NCI-H1092 (cell line): ENCODE data around the gene DTNB.

Experiments used
- DNase-seq: peaks from one replicate; lab custom pipeline; 2025; lab: John Stamatoyannopoulos, UW

DTNB gene

DNA sequence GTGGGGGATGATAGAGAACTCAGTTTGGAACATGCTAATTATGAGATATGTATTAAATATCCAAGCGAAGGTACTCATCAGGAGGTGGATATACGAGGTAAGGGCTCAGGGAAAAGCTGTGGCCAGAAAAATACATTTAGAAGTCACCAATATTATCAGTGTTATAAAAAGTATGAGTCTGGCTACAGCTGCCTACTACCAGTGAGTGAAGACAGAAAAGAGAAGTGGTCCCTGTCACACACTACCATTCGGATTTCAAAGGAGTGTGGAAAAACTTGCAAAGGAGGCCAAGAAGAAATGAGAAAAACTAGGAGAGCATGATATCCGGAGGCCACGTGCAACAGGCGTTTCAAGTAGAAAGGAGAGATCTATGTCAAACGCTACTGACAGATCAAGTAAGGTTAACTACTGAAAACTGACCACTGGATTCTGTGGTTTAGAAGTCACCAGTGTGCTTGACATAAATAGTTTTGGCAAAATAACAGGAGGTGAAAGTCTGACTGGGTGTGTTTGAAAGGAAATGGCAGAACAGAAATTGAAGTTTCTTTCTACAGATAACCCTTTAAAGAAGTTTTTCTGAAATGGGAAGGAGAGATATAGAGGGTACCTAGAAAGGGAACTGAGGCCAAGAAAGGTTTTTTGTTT, 213.0 kb downstream of the DTNB start:
- DNase-seq = no peak

DNA sequence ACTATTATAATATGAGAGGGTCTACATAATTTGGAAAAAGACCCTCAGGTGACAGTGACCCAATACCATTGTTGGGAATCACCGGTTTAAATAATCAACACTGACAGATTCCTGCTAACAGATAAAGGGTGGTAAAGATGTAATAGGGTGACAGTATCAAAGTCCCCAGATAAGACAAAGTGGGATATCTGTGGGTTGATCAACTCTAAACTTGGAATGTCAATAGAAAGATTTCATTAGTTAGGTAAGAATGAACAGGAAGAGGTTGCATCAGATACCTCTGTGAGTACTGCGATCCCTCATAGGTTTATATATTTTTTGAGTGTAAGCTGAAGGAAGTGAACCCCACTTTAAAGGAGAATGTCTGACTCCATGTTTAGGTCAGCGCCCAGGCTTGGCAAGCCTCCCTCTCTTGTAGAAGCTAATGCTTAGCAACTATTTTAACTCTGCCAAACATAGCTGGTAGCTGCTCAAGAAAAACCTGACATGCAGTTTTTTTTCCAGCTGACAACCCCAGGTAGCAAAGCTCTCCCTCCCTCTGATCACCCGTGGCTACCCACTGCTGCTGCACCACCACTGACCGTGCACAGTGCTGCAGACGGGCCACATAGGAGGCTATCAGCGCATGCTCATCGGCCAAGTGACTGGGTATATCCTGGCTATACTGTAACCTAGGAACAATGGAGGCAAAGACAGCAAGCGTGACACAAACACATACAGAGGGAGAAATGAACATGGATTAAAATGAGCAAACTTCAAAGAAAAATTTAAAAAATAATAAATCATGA, 218.4 kb downstream of the DTNB start:
- no peak for DNase-seq

DNA sequence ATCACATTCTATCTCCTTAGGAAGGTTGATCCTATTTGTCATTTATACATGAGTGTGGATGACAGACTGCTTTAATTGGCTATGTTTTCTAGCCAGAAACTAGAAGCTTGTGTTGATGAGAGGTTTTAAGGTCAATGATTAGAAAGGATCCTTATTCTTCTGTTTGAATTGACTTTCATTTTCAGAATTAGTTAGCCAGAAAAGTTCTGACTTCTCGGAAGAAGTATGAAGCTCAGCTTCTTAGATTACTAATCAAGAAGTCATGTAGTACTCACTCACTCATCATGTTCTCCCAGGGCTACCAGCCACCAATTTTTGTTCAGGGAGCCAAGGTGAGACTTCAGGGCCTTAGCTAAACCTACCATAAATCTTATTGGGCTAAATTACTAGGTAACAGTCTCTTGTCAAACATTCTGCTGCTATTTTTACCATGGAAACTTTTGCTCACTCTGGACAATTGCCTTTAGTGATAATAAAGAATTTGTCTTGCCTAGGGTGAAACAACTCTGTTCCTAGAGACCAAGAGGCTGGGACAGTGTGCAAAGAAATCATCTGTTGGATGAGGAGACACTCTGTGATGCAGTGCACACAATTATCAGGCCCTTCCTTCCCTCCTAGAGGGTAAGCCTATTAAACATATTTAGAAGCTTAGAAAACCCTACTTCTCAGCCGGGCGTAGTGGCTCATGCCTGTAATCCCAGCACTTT, 220.0 kb downstream of the DTNB start:
- no peak for DNase-seq

DNA sequence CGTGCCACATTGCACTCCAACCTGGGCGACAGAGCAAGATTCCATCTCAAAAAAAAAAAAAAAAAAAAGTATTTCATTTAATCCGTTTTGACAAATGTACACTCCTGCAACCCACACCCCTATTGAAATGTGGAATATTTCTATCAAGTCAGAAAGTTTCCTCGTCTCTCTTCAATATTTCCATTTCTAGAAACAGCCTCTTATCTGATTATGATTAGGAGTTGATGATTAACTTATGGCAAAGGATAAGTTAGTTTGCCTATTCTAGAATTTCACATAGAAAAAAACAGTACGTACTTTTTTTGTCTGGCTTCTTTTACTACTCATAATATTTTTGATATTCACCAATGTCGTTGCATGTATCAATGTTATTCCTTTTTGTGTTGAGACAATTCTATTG, 224.6 kb downstream of the DTNB start:
- no peak for DNase-seq

DNA sequence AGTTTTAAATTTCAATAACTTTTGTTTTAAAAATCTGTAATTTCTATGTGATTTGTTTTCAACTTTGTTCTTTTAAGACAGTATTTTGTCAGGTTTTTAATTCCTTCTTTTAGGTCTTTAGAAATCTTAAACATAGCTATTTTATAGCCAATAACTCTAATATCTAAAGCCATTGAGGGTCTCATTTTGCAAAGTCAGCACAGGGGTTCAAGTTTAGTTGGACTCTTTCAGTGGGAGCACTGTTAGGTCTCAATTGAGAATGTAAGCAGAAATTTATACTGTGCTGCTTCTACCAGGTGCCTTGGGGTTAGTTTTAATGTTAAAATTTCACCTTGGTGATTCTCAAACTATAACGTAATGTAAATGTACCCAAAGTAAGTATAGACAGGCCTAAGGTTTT, 226.4 kb downstream of the DTNB start:
- DNase-seq = no peak

DNA sequence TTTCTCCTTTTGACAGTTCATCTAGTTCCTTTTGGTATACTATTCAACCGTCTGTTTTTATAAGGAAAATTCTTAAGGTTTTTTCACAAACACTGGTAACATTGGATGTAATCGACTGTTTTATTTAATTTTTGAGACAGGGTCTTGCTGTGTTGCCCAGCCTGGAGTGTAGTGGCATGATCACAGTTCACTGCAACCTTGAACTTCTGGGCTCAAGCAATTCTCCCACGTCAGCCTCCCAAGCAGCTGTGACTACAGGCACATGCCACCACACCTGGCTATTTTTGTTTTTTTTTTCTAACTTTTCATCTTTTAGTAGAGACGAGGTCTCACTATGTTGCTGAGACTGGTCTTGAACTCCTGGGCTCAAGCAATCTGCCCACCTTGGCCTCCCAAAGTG, 227.3 kb downstream of the DTNB start:
- no peak for DNase-seq

DNA sequence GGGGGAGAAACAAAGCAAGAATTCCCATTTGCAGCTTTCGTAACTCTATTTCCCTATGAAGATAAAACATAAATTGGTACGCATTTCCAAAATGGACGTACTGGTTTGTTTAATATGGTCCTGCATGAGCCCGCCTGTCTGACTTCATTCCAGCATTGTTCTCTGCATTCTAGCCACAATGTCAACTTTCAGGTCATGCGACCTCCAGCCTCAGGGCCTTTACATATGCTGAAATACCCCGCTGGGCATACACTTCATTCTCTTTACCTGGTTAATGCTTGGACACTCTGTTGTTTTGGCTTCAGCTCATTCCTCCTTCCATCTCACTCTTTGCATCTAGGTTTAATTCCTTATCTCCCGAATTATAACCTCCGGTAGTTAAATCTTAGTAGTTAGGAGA, 227.9 kb downstream of the DTNB start:
- DNase-seq = no peak

DNA sequence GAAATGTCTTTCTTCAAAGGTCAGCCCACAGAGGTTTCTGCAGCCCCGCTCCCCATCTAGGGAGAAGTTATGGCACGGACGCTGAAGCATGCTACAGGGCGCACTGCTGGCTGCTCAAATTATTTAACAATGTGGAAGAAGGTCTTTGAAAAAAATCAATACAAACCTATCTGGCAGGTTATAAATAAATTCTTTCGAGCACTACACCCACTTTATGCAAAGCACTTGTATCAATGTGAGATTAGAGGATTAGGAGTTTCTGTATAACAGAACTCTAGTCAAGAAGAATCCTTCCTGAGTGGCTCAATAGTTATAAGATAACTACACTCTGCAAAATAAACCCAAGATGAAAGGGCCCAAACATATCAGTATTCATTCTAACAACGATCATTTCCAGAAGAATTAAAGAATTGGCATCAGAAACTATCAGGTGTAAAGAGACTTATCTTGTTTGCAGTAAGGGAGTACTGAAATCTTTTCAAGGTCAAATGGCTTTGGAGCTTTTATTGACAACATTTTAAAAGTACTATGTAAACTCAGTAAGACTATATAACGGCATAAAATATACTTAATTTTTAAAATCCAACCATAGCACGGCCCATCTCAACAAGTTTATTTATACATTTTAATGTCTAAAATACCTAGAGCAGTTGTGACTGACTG, 228.6 kb downstream of the DTNB start:
- no peak for DNase-seq

DNA sequence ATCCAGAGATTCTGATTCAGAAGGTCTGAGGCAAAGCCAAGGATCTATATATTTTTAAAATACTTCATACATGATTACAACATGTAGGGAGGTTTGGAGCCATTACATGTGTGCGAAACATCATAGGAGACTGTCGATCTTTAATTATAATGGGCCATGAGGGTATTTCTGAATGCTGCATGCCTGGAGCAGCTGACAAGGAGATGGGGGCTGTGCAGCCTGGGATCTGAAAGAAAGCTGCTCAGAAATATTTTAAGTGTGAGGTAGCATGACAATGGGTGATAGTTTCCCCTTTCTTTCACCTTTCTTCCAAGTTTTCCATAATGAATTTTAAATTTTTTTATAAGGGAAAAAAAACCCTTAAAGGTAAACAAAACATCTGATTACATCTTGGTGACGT, 229.6 kb downstream of the DTNB start:
- DNase-seq = no peak

DNA sequence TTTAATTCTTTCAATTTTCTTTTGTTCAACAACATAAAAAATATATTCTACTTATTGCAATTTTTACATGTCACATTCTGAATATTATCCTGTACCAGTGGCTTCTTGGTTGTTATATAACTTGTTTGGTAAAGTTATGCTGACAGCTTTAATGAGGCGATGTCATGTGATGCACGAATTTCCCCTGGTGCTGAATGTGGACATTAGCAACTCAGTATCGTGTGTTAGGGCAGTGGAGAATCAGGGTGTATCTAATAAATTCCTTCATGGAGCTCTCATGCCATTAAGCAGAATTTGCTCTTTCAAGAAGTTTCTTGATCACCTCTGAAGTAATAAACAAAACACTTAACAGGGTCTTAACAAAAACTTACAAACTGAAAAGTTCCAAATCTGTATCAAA, 232.0 kb downstream of the DTNB start:
- no peak for DNase-seq

DNA sequence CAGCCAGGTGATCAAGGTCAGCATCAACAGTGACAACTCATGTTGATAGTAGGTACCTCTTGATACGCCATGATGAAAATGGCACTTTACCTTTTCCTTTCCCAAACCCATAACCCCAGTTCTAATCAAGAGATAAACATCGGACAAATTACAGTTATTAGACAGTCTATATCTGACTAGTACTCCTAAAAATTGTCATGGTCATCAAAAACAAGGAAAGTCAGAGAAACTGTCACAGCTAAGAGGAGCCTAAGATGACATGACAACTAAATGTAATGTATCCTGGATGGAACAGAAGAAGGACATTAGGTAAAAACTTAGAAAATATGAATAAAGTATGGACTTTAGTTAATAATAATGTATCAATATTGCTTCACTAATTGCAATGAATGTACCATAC, 234.6 kb downstream of the DTNB start:
- DNase-seq = no peak

DNA sequence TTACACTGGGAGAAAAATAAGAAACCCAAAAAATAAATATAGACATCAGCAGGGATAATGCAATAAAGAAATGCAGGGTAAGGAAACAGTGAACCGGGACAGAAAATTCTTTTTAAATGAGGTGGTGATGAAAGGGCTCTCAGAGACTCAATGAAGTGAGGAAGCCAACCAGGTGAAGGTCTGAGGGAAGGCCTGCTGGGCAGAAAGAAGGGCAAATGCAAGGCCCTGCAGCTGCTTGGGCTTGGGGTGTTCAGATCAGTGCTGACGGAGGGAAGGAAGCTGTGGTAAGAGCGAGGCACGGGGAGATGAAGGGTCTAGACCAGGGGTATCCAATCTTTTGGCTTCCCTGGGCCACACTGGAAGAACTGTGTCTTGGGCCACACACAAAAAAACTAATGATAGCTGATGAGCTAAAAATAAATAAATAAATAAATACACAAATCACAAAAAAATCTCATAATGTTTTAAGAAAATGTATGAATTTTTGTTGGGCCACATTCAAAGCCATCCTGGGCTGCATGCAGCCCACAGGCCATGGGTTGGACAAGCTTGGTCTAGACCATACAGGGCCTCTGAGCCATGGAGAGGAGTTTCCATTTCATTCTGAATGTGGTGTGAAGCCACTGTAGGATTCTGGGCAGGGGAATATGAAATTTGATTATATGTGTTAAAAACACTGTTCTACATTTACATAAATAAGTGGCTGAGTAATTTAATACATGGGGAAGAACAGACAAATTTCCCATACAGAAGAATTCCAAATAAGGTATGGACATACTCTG, 235.3 kb downstream of the DTNB start:
- DNase-seq = no peak

DNA sequence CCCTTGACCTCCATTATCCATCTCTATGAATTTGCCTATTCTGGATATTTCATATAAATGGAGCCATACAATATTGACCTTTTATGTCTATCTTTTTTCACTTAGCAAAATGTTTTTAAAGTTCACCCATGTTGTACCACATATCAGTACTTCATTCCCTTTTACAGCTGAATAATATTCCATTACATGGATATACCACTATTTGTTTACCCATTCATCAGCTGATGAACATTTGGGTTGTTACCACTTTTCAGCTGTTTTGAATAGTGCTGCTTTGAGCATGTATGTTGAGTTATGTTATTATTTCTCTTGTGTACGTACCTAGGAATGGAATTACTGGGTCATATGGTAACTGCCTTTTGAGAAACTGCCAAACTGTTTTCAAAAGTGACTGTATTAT, 238.0 kb downstream of the DTNB start:
- no peak for DNase-seq

DNA sequence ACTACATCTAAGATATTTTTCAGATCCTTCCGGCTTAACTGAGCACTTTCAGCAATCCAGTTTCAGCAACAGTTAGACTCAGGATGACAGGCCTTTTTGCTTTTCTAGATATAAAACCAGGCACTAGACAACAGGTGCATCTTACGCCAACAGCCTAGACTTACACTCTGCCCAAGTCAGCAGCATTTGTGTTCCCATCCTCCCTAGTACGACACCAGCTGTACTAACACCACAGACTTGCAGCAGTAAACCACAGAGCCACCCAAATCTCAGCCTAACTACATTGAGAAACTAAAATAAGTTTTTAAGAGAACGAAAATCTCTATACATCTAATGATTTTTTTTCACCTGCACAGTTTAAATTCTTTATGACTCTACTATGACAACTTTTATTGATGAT, 241.8 kb downstream of the DTNB start:
- DNase-seq = no peak

DNA sequence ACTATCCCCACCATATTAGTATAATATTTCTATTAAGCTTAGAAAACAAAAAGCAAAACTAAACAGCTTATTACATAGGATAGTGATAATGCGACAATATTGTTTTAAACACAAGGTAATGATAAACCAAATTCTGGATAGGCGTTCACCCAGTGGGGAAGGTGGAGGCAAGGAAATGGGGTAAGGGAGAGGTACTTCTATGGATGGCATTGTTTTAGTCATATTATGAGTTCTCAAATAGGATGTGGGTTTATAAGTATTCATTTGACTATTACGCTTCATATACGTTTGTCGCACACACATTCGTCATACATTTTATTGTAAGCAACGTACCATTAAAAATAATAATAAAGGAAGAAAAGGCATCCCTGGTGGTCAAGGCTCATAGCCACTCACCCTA, 242.8 kb downstream of the DTNB start:
- DNase-seq = no peak

DNA sequence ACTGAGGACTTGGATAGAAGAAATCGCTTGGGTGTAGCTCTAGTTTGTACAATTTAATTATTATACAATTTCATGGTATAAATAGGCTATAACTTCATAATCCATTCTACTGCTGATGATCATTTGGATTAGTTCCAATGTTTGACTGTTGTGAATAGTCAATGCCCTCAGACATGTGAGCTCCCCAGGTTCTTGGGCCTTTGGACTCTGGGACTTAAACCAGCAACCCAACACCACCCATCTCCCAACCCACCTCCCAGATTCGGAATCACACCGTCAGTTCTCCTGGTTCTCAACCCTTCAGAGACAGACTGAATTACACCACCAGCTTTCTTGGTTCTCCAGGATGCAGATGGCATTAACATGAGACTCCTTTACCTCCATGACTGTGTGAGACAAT, 247.1 kb downstream of the DTNB start:
- DNase-seq = no peak

DNA sequence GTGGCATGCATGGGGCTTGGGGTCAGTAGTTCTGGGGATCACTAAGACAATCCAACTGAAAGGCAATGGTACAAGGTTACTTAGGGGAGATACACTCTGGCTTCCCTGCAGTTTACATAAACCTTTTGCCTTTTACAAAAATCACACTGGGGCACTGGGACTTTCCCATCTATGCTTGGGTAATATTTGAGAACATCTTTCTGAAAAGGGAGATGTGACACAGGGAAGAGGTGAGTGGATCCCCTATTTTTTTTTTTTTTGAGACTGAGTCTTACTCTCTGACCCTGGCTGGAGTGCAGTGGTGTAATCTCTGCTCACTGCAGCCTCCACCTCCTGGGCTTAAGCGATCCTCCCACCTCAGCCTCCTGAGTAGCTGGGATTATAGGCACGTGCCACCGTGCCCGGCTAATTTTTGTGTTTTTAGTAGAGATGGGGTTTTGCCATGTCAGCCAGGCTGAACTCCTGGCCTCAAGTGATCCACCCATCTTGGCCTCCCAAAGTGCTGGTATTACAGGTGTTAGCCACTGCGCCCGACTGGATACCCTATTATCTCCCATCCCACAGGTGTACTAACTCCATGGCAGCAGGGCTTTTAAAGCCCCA, 248.8 kb downstream of the DTNB start:
- DNase-seq = no peak

DNA sequence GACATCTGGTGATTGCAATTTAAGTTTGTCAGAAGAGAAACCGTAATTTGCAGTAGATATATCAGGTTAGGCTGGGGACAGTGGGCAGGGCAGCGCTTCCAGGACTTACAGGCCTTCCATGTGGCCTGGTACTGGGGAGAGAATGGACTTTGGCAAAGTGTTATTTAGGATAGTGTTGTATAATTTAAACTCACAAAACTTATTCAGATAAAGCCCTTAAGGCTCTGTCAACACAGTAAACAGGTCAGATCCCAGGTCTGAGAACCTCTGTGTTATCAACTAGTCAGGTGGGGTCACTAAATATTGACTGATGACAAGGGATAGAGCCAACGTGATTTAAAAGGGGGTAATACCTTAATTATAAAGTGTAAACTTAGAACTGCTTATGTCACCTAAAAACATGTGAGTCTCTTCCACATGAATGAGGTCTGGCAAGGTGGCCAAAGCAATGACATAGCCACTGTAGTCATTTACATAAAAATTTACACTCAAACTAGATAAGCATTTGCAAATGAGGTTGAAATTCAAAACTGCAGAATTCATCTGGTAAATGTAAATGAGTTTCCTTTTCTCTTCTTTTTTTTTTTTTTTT, 251.5 kb downstream of the DTNB start:
- no peak for DNase-seq

DNA sequence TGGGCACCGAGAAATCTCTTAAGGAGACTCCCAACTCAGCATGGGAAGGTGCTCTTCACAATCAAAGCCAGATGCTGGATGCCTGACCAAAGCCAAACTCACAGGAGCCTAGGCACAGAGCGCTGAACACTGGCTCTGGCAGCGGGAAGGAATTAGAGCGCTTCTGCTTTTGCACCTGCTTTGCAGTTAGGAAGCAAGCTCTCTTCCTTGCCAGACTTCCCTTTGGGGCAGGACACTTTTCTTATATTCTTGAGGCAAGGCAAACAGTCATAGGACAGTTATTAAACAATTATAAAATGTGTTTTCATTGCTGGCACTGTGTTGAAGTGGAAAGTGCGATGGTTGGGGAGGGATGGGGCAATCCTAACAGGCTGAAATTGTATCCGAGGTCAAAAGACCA, 252.1 kb downstream of the DTNB start:
- no peak for DNase-seq

DNA sequence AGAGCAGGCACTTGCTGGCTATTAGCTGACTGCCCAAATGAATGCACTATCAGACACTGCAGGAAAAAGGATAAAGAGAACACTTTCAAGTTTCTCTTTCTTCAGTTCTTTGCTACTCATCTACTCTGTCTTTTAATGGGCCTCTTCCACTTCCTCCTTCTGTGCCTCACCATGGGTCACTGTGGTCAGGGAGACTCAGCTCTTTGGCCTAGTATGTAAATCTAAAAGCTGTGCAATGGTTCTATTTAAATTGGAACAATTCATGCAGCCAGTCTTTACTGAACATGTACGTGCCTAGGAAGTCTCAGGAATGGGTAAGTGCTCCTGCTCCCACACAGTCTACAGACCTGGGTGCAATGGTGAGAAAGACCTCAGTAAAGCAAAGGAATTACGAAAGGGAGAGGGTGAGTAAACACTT, 252.5 kb downstream of the DTNB start:
- DNase-seq = no peak

DNA sequence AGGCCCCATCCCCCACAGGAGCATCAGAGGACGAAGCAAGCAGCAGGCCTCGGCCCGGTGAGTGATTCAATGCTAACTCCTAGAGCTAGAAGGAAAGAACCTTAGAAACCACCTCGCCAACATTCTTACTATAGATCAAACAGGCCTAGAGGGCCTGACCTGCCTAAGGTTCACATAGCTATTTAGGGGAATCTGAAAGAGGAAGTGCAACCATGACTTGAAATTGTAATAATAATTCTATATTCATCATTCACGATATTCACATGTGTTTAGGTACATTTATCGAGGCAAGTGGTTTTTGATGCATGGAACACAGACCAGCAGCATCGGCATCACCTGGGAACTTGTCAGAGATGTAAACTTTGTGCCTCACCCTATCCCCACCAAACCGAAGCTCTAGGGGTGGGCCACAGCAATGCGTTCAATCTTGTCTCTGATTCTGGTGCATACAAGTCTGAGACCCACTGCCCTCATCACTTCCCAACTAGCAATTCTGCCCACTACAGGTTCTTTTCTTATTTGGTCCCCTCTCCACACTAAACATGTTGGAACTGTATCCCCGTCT, 253.6 kb downstream of the DTNB start:
- DNase-seq = no peak
